SH-SY5Y (cell line): ENCODE results near the gene SYT12.

ENCODE experiments used
- GATA2 ChIP-seq: IDR thresholded peaks from 2 replicates; pipeline ENCODE4 v1.6.1; 2011; ENCODE audit warnings: mild to moderate bottlenecking, low read depth, low read length
- GATA3 ChIP-seq: IDR thresholded peaks from 2 replicates; pipeline ENCODE4 v1.6.1; 2011; ENCODE audit warnings: low read depth, mild to moderate bottlenecking, low read length, moderate library complexity

GRCh38 chr11:67062526-67063373, 39.8 kb downstream of the SYT12 start:
- TF ChIP-seq GATA2: no peak
- no peak for TF ChIP-seq GATA3
